NK-92 (cell line): ENCODE measurements around the gene MACROD2.

Source experiments
- DNase-seq: peaks from one replicate; lab custom pipeline; 2025; ENCODE audit not compliant: unreplicated experiment; lab: John Stamatoyannopoulos, UW

Gene MACROD2

DNA sequence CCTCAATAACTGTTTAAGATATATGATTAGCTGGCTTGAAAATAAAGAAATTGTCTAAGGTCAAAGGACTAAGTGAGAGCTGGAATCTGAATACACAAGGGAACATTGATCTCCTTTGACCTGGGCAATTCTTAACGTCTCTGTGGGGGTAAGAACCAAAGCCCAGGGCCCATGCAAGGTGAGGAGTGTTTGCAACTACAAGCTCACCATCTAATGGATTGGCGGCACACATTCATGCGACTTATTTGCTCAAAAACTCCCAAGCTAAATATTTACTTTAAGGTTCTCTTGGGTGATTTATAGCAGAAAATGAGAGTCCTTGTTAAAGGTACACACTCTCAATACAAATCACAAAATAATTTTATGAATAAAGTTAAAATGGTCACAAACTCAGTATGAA, 734.1 kb downstream of the MACROD2 start:
- DNase-seq: no peak

DNA sequence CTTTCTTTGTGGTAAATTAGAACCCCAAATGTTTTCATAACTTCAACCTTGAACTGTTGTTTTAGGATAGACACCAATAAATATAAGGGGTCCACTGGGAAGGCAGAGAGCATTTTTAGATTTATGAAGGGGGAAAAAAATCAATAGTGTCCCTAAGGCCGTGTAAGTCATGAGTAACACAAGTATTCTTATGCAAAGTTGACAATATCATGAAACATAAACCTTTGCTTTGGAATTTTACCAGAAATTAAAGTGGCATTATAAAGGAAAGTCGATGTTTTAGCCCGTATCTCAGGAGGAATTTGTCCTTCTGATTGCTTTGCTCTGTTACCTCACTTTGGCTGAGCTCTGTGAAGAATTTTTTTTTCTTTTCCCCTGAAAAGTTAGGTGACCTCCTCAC, 737.0 kb downstream of the MACROD2 start:
- DNase-seq: no peak

DNA sequence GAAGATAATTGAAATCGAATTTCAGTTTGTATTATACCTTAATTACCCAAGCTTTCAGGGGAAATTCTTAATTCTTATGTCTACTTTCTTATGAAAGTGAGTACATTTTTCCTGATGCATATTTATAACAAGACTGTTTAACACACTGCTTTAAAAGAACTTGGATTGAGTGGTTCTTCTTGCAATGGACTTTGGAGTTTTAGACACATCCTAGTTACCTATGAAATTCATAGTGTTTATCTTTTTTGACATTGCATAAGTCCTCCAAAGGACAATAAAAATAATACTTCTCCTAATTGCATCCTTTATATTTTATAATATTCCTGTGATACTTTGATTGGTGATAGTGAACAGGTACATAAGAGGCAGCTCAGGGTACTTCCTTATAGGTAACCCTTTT, 737.7 kb downstream of the MACROD2 start:
- DNase-seq: no peak

DNA sequence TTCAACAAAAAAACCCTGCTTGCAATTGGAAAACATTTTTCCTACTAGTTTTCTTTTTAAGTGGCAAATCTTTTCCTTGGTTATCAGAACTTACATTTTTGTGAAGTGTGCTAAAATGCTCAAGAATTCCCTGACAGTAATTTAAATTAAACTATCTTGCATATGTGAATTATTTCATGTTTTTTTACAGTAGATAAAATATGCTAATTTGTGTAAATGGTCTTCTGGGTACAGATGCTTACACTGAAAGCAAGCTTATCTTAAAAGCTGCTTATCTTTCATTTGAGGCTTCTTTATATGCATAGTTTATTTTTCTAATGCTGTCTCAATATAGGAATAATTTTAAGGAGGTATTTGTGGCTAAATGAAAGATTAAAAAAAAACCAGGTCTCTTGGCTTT, 745.1 kb downstream of the MACROD2 start:
- DNase-seq: no peak

DNA sequence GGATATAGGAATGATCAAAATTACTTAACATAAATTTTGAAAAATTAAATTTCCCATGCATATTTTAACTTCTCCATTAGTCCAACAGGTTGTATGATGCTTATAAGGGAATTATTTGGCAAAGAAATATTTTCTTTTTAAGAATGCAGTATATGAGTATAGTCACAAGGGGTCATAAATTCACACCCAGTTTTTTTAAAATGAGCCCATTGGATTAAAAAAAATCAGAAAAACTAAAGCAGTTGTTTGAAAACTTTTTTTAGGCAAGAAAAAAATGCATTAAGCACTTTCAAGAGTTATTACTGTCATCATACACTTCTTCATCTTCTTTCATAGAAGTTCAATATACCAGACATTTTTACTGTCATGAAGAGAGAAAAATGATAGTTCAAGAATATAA, 746.3 kb downstream of the MACROD2 start:
- no peak for DNase-seq

DNA sequence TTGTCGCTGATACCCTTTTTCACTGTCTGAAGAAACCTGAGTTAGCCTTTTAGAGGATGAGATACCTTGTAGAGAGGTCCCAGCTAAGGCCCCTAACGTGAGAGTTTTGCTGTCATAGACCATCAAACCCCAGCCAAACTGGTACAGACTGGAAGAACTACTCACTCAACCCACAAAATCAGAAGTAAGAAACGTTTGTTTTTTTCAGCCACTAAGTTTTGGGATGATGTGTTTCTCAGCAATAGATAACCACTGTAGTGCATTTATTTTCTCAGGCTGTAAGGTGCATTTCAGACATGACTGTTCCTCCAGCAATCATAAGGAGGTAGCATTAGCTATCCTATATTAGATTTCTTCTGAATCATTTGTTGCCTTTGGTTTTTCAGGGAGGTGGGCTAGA, 749.4 kb downstream of the MACROD2 start:
- DNase-seq: no peak

DNA sequence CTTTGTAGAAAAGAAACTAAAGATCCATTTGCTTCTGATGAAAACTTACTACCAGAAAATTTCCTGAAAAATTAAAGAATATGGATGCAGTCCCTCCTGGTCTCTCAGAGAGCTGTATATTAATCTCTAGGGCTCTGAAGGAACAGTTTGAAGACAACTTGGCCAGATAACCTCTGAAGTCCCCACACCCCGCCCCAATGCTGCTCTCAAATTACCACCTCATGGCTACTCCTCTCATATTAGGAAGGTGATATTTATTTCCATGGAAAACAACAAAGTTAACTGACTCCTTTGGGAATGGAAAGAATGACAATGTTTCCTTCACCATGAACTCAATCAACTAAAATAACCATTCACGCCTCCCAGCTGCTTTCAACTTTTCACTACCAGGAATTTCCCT, 750.5 kb downstream of the MACROD2 start:
- DNase-seq: no peak

DNA sequence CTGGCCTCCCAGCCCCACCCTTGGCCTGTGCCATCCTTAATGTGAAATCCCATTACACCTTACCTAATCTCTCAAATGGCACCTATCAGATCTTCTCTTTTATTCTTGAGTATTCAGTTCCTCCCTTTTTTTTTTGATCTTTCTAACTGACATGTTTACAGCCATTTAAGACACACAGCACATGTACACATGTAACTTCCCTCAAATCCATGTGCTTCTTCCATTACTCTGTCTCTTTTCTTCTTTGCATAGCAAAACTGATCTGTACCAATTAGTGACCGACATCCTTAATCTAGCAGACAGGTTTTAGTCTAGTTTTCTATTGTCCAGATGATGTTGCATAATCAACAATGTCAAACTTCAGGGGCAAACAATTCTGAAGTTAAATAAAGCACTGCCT, 755.9 kb downstream of the MACROD2 start:
- DNase-seq: no peak

DNA sequence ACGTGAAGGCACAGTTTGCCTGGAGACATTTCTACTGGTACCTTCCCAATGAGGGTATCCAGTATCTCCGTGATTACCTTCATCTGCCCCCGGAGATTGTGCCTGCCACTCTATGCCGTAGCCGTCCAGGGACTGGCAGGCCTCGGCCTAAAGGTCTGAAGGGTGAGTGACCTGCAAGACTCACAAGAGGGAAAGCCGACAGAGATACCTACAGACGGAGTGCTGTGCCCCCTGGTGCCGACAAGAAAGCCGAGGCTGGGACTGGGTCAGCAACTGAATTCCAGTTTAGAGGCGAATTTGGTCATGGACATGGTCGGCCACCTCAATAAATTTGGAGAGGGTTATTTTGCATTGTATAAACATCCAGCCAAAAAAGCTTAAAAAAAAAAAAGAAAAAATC, 762.4 kb downstream of the MACROD2 start:
- DNase-seq: no peak

DNA sequence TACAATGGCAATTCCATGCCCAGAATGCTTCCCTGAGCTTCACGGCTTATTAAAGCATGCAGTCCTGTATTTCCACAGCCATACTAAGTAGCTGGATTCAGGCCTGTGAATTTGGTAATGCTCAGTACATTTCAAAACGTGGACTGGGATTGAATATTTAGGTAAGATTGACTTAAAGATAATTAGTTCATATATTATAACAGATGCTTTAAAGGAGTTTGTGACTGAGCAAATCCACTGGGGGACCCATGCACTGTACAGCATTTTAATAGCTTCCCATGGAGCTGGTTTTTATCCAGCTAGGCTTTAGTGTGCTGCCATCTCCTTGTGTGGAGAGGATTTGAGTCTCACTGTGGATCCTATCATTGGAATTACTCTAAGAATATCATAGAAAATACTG, 763.0 kb downstream of the MACROD2 start:
- no peak for DNase-seq

DNA sequence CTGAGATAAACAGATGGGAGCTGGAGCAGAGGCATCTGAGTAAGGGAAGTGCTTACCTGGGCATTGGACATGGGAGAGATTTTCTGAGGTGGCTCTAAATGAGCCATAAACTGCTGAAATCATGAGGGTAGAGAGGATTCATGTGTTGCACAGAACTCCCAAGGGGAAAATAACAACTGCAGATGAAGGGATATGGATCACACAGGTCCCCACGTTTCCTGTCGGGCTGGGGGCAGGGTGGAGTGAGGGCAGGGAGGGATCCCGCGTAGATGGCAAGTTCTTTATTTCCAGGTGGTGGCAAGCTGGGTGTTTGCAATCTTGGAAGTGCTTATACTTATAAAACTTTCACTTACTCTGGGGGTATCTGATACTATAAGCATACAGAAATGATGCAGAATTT, 764.7 kb downstream of the MACROD2 start:
- DNase-seq: no peak

DNA sequence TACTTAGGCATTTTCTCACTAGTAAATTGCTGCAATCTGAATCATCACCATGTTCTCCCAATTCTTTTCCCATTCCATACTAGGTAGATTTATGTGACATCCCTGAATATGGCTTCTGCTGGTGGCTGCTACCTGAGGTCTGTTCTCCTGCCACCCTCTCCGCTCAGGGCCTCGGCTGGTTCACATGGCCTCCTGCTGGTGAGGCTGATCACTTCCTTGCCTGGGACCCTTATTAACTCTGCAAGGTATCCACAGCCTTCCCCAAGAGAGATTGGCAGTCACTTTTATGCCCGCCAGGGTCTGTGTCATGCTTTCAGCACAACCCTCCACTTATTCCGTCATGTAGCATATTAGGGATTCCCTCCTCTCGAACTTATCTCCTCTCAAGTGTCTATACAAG, 766.6 kb downstream of the MACROD2 start:
- DNase-seq: no peak

DNA sequence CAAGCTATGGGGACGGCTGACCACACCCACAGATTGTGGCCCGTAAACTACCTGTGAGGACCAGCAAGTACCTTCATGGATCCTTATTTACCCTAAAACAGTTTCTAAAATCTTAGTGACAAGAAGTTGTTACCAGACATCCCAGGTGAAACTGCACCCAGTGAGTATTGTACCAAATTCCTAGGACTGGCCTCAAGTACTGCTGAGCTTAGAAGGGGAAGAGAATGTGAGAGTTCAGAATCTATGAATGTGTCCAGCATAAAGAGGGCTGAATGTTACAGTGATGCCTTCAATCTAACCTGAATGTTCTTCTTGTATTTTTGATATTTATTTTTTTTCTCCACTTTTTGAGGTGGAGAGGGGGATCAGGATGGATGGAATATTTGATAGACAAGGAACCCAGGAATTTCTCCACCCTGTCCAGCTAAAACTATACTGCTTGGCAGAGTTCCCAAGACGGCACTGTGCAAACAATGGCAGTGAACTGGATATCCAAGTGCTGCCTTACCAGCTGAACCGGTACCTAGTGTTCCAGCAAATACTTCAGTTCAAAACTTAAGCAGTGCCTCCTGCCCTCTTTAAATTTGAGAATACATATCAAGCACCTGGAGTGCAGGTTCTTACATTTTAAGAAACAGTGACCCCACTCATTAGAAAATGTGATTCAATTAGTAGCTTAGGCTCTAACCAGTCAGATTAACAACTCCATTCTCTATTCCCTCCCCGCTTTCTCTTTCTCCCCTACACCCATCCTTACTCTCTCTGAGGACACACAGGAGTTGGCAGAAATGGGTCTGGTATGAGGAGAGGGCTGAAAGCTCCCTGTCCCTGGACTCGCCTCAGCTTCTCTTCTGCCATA, 769.4 kb downstream of the MACROD2 start:
- DNase-seq: no peak

DNA sequence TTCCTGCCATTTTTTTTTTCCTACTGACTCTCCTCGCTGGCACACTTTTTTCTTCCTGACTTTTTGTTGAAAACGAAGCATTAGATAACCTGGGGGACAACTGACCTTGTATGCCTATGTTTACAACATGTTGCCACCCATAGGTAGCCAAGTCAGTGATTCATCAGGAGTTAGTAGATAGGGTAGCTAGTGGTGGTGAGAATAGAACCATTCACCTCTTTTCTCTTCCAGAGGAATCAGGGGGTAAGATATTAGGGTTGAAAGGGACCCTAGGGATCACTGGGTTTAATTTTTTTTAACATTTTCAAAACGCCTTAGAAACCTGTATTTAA, 770.0 kb downstream of the MACROD2 start:
- no peak for DNase-seq

DNA sequence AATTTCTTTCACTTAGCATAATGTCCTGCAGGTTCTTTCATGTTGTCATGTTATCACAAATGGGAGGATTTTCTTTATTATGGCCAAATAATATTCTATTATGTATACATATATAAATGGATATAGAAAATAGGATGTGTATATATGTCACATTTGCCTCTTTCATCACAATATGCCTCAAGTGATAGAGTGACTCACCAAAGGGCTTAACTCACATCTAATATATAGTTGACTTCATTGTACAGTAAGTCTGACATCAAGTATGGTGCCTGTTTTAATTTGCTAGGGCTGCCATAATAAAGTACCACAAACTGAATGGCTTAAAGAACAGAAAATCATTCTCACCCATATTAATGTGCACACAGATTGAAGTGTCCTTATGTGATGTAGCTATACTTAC, 778.2 kb downstream of the MACROD2 start:
- no peak for DNase-seq

DNA sequence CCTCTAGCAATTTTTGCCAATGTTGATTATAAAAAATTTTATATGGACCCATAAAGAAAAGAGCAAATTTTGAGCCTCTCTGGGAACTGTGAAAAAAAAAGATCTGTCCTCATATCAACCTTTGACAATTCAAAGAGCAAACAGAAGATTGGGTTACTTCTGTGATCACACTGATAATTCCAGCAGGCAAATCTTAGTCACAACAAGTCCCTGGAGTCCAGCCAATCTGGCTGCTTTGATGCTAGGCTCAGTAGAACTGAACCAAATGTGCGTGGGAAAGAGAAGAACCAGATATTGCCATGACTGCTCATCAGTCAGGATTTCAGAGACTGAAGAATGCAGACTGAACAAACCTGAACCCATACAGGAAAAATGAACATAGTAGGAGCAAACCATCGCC, 780.5 kb downstream of the MACROD2 start:
- no peak for DNase-seq

DNA sequence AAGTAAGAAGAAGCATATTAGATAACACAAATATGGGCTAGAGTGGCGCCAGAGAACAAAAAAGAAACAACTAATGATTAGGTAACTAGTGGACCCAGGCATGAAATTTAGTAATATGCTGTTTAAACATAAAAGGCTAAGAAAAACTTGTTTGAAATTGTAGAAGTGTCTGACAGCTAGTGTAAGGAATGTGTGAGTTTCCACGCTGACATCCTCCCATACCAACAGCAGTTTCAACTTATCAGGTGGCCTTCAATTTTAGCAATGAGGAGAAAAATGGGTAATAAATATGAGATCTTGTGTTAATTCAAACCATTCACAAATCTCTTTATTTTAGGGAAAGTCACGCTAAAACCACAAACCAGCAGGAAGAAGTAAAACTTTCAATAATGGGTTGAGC, 782.3 kb downstream of the MACROD2 start:
- no peak for DNase-seq

DNA sequence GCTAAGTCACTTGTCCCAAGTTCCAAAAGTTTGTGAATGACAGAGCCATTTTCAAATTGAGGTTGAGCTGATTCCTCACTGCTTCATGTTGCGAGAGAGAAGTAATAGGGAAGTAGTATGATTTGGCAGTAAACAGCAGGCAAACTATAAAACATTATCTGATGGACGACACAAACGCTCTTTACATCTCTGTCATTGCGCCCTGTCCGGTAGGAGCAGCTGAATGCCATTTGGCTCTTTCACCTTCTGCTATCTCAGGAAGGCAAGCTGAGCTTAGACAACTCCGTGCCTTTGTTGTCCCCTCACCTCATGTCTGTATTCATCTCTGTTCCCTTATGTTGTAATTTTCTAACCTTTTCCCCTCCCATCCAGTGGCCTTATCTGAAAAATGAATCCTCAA, 782.8 kb downstream of the MACROD2 start:
- DNase-seq: no peak

DNA sequence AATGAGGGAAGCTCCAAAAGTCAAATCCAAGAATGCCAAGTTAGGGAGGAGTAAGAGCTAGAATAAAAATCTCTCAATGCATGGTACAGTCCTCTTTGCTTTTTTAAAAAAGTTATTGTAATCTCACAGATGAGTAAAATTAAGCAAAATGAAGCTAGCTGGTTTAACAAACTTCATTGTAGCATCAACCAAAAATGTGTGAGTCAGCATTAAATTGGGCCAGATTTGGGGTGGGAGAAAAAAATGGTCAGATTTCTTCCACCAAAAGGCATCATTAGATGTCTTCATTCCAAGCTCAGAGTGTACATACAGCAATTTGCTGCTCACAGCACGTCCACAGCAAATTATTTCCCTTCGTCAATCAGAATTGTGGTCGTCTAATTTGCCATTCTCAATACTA, 783.6 kb downstream of the MACROD2 start:
- no peak for DNase-seq

DNA sequence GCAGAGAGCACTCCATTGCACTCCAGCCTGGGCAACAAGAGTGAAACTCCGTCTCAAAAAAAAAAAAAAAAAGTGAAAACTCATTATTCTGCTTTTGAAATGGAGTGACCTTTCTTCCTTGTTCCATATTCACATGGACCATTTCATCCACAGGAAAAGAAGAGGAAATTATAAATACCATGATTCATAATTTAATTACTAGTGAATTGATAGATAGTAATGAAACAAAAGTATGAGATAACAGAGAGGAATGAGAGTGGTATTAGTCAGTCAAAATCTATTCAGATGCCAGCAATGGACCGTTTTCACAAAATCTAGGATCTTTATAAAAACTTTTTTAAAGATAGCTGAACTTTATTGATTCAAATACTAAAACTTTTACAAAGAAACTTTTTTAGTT, 785.2 kb downstream of the MACROD2 start:
- no peak for DNase-seq

DNA sequence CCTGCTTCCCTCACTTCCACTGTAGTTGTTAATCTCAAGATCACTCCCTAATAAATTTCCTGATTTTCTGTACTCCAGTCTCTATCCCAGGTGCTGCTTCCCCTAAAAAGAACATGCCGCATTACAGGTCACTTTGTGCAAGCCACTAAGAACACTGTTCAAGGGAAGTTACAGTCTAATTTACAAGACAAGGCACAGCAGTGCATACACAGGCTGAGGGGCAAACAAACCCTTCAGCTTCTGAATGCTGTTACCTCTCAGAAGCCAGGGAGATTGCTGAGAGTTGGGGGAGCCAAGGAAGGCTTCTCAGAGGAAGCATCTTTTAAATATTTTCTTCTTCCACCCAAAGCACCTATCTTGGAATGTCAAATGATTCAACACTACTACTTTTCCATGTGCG, 787.4 kb downstream of the MACROD2 start:
- no peak for DNase-seq

DNA sequence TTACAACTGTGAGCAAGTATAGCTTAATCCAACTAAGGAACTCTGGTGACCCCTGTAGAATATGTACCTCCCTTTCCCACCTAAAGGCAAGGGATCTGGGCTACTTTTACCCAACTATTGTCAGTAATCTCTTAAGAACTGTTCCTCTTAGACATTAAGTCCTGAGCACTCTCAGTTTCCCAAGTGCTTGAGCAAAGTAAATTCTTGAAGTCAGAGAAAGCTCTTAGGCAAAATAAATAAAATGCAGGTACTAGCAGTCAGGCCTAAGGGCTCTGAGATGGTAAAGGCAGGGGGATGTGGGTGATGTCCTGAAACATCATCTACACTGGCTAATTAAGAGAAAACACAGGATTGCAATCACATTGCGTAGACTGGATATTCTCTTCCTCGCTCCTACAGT, 788.5 kb downstream of the MACROD2 start:
- no peak for DNase-seq

DNA sequence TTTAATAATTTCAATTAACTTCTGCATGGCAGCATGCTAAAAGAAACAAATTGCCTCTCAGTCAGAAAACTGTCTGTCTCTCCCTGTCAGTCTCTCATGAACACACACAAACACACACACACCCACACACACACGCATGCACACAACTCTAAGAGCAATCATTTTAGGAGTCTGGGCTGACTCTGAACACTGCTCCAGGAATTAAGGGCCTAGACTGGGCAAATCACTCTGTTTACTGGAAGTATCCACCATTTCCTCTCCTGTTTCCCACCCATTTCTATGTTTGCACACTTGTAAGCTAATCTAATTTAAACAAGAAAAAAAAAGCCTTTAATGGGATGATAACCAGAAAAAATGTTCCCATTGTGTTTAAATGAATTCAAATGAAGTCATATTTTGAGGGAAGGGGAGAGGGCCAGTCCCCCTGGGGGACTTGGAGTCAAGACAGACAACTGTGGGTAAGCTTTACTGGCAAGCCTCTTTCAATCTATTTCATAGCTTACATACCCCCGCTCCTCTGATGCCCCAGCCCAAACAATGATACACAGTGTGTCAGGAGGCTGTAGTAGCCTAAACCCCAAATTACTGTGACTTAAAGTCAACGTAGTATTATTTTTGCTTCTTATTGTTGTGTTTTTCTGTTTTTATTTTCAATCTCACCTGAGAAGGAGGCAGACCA, 789.9 kb downstream of the MACROD2 start:
- DNase-seq: no peak
